ENCODE results near the gene DNAJC6.

Gene DNAJC6

DNA sequence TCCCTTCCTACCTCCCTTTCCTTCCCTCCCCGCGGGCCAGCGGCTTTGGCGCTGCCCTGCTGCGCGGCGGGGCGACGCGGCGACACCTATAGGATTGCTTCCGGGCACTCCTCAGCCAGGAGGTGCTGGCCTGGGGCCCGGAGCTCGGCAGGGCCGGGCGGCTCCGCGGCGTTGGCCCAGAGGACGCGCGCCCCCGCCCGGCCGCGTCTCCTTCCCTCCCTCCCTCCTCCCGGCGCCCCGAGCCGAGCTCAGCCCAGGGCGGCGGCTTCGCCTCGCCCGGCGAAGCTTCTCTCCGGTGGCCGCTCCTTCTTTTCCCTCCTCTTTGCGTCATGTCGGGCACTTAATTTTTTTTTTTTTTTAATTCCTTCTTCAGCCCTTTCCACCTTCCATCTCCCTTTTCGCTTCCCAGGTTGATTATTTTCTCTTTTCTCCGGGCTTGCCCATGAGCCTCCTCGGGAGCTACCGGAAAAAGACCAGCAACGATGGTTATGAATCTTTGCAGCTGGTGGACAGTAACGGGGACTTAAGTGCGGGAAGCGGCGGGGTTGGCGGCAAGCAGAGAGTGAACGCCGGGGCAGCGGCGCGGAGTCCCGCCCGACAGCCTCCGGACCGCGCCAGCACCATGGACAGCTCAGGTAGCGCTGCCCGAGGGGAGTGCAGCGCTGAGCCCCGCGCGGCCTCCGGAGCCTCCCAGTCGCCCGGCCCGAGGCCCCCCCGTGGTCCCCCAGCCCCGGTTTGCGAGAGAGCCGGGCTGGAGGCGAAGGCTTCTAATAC lies at the start of gene DNAJC6:
Gene DNAJC6 (plus strand): TSS at position 240 of the 774 bp plus-strand sequence. CDS start 203 bp downstream, at position 443.
- Histone ChIP-seq H3K4me1 (ENCODE audit: insufficient read depth, low read length) (peaks cover 15% of the 10 kb centered on the region), H3K36me3 (ENCODE audit: insufficient read depth, low read length) (no peaks in the 10 kb centered on the region), H3K4me3 (ENCODE audit: low read length) (peak within 1 kb of the TSS; percentile 50), H2AFZ (ENCODE audit: low read depth, low read length) (peak within 1 kb of the TSS; percentile 48), H3K27me3 (ENCODE audit: insufficient read depth, low read length) (peaks cover 16% of the 10 kb centered on the region), H3K9me3 (ENCODE audit: low read length) (no peaks in the 10 kb centered on the region)

GRCh38 chr1:65259816-65260215 lies 49.5 kb upstream of the DNAJC6 start:
- Histone ChIP-seq H3K36me3 (ENCODE audit: insufficient read depth, low read length) (no peaks in the 10 kb centered on the region), H3K4me3 (ENCODE audit: low read length) (no peak overlapping the region), H2AFZ (ENCODE audit: low read depth, low read length) (no peak overlapping the region), H3K27me3 (ENCODE audit: insufficient read depth, low read length) (peaks cover 7% of the 10 kb centered on the region), H3K9me3 (ENCODE audit: low read length) (no peaks in the 10 kb centered on the region), H3K4me1 (ENCODE audit: insufficient read depth, low read length) (peaks cover 12% of the 10 kb centered on the region)

DNA sequence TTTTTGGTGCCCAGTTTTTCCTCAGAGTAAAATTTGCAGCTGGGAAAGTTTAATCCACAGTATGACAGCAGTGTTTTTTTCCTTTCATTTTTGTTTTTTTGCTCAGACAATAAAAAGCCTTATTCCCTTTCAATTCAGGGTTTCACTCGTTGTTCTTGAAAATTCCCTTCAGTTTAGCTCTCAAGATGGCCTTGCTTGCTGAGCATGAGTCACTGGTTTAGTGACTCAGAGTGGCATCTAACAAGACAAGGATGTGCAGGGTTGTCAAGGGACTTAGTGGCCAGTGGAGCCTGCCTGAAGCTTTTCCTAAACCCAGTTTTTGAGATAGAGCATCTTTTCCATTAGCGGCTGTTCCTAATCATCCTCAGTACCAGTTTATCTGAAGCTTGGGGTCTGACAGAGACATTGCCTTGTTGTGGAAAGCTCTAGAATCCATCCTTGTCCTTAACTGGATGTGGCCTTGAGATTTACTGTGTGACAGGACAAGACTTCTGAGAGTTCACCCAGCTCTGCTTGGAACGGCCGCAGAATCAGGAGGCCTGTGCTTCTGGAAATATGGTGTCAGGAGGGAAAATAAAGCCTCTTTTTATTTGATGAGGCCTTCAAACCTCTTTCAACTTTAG lies 48.4 kb upstream of the DNAJC6 start:
- Histone ChIP-seq H3K9me3 (ENCODE audit: low read length) (no peaks in the 10 kb centered on the region), H3K4me1 (ENCODE audit: insufficient read depth, low read length) (peaks cover 13% of the 10 kb centered on the region), H3K4me3 (ENCODE audit: low read length) (no peak overlapping the region), H3K36me3 (ENCODE audit: insufficient read depth, low read length) (no peaks in the 10 kb centered on the region), H2AFZ (ENCODE audit: low read depth, low read length) (no peak overlapping the region), H3K27me3 (ENCODE audit: insufficient read depth, low read length) (peaks cover 15% of the 10 kb centered on the region)

DNA sequence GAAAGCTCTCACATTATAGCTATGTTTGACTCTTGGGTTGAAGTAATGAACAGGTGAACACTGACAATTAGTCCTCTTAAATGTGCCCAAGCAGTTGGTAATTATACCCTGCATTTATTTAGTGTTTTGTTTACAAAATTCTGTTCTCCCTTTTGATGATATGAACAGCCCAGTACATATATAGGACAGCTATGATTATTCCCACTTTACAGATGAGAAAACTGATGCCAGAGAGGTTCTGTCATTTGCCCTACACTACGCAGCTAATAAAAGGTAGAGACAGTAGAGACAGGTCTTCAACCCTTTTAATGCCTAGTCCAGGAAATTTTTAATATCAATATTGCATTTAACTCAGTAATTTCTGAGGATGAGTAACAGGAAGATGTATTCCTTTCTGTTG lies 46.1 kb upstream of the DNAJC6 start:
- no peaks in the 10 kb centered on the region for H3K9me3 ChIP-seq (ENCODE audit: low read length)
- H3K36me3 ChIP-seq (ENCODE audit: insufficient read depth, low read length), result no peaks in the 10 kb centered on the region
- no peak overlapping the region for H3K4me3 ChIP-seq (ENCODE audit: low read length)
- H2AFZ ChIP-seq (ENCODE audit: low read depth, low read length), result no peak overlapping the region
- peaks cover 33% of the 10 kb centered on the region for H3K27me3 ChIP-seq (ENCODE audit: insufficient read depth, low read length)
- peaks cover 17% of the 10 kb centered on the region for H3K4me1 ChIP-seq (ENCODE audit: insufficient read depth, low read length)

- no peak overlapping the region for H2AFZ ChIP-seq (ENCODE audit: low read depth, low read length)
- H3K9me3 ChIP-seq (ENCODE audit: low read length), result no peaks in the 10 kb centered on the region
- H3K36me3 ChIP-seq (ENCODE audit: insufficient read depth, low read length), result no peaks in the 10 kb centered on the region
- H3K27me3 ChIP-seq (ENCODE audit: insufficient read depth, low read length), result peaks cover 33% of the 10 kb centered on the region
- H3K4me1 ChIP-seq (ENCODE audit: insufficient read depth, low read length), result peaks cover 17% of the 10 kb centered on the region
- H3K4me3 ChIP-seq (ENCODE audit: low read length), result peak overlapping the region; percentile 22
Observed at GRCh38 chr1:65264197-65264929, 45.0 kb upstream of the DNAJC6 start.

DNA sequence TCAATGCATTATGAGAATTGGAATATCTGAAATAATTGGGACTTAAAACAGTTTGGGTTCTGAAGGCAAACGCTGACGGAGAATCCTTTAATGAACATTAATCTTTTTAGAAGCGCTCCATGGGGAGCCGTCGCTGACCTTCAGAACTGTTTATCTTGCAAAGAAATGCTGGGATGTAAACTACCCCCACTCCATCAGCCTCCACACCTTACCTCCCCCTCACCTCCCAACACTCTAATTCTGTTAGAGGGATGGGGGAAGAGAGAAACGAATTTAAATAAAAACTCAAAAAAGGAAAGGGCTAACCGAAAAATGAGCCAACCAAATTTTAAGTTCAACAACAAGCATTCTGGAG lies 44.1 kb upstream of the DNAJC6 start:
- no peaks in the 10 kb centered on the region for H3K9me3 ChIP-seq (ENCODE audit: low read length)
- H3K4me1 ChIP-seq (ENCODE audit: insufficient read depth, low read length), result peaks cover 17% of the 10 kb centered on the region
- peaks cover 34% of the 10 kb centered on the region for H3K27me3 ChIP-seq (ENCODE audit: insufficient read depth, low read length)
- H3K4me3 ChIP-seq (ENCODE audit: low read length), result peak overlapping the region; percentile 55
- no peaks in the 10 kb centered on the region for H3K36me3 ChIP-seq (ENCODE audit: insufficient read depth, low read length)
- peak overlapping the region; percentile 97 for H2AFZ ChIP-seq (ENCODE audit: low read depth, low read length)

GRCh38 chr1:65265651-65266351 lies 43.5 kb upstream of the DNAJC6 start:
- Histone ChIP-seq H3K4me1 (ENCODE audit: insufficient read depth, low read length) (peaks cover 17% of the 10 kb centered on the region), H3K36me3 (ENCODE audit: insufficient read depth, low read length) (no peaks in the 10 kb centered on the region), H3K9me3 (ENCODE audit: low read length) (no peaks in the 10 kb centered on the region), H2AFZ (ENCODE audit: low read depth, low read length) (peak overlapping the region; percentile 97), H3K4me3 (ENCODE audit: low read length) (peak overlapping the region; percentile 55), H3K27me3 (ENCODE audit: insufficient read depth, low read length) (peaks cover 34% of the 10 kb centered on the region)

DNA sequence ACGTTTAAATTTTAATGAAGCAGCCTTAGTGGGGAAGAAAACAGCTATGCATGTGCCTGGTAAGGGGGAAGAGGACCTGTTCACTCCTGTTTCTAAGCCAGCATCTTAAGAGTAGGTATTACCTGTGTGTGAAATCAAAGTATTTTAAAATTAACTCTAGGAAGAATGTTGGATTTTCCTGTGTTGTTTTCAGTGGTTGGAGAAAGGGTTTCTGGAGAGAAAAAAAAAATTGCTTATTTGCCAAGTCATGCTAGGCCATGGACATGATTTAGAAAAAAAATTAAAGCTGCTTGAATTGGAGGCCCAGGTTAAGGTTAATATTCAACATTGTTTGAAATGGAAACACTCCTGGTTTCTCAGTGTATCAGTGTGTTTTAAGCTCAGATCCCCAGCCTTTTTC lies 42.9 kb upstream of the DNAJC6 start:
- Histone ChIP-seq H3K4me3 (ENCODE audit: low read length) (peak overlapping the region; percentile 55), H3K4me1 (ENCODE audit: insufficient read depth, low read length) (peaks cover 17% of the 10 kb centered on the region), H2AFZ (ENCODE audit: low read depth, low read length) (no peak overlapping the region), H3K9me3 (ENCODE audit: low read length) (no peaks in the 10 kb centered on the region), H3K27me3 (ENCODE audit: insufficient read depth, low read length) (peaks cover 34% of the 10 kb centered on the region), H3K36me3 (ENCODE audit: insufficient read depth, low read length) (no peaks in the 10 kb centered on the region)

GRCh38 chr1:65267271-65267670 lies 42.1 kb upstream of the DNAJC6 start:
- peaks cover 34% of the 10 kb centered on the region for H3K27me3 ChIP-seq (ENCODE audit: insufficient read depth, low read length)
- no peak overlapping the region for H2AFZ ChIP-seq (ENCODE audit: low read depth, low read length)
- no peak overlapping the region for H3K4me3 ChIP-seq (ENCODE audit: low read length)
- no peaks in the 10 kb centered on the region for H3K36me3 ChIP-seq (ENCODE audit: insufficient read depth, low read length)
- peaks cover 17% of the 10 kb centered on the region for H3K4me1 ChIP-seq (ENCODE audit: insufficient read depth, low read length)
- H3K9me3 ChIP-seq (ENCODE audit: low read length), result no peaks in the 10 kb centered on the region

DNA sequence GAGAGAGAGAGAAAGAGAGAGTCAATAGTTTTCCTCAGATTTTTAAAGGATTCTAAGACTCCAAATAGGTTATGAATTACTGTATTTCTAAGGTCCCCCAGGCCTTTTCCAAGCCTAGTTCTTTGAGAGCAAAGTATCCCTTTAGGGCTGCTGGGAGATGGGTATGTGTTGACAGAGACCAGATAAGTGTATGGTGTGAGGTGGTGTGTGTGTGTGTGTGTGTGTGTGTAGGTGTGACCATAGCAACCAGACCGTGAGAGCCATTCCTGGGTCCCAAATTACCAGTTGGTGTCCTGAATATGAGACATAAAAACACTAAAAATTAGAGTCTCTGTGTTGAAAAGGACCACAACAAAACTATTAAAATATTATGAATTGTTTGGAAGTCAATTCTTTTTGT lies 41.7 kb upstream of the DNAJC6 start:
- Histone ChIP-seq H3K27me3 (ENCODE audit: insufficient read depth, low read length) (peaks cover 34% of the 10 kb centered on the region), H3K4me3 (ENCODE audit: low read length) (no peak overlapping the region), H3K36me3 (ENCODE audit: insufficient read depth, low read length) (no peaks in the 10 kb centered on the region), H3K4me1 (ENCODE audit: insufficient read depth, low read length) (peaks cover 17% of the 10 kb centered on the region), H3K9me3 (ENCODE audit: low read length) (no peaks in the 10 kb centered on the region), H2AFZ (ENCODE audit: low read depth, low read length) (no peak overlapping the region)

DNA sequence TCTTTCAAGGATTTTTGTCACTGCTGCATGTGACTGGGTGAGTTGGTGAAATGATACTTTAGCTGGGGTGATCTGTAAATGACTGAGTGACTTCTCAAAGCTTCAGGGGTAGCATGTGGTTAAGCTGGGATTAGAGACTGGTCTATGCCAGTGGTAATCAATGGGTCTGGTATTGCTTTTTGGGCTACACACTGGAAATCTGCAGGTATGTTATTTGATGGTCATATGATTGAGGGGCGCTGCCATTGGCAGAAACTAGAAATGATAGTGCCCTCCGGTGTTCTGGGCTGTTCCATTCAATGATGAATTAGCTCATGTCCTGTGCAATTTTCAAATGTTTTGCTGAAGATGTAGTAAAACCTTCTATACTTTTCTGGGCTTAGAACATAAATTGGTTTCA lies 39.7 kb upstream of the DNAJC6 start:
- Histone ChIP-seq H3K27me3 (ENCODE audit: insufficient read depth, low read length) (peaks cover 31% of the 10 kb centered on the region), H3K9me3 (ENCODE audit: low read length) (no peaks in the 10 kb centered on the region), H2AFZ (ENCODE audit: low read depth, low read length) (no peak overlapping the region), H3K36me3 (ENCODE audit: insufficient read depth, low read length) (no peaks in the 10 kb centered on the region), H3K4me3 (ENCODE audit: low read length) (no peak overlapping the region), H3K4me1 (ENCODE audit: insufficient read depth, low read length) (peaks cover 16% of the 10 kb centered on the region)

GRCh38 chr1:65276197-65276939 lies 33.0 kb upstream of the DNAJC6 start:
- Histone ChIP-seq H3K9me3 (ENCODE audit: low read length) (no peaks in the 10 kb centered on the region), H3K4me3 (ENCODE audit: low read length) (no peak overlapping the region), H2AFZ (ENCODE audit: low read depth, low read length) (no peak overlapping the region), H3K27me3 (ENCODE audit: insufficient read depth, low read length) (peaks cover 23% of the 10 kb centered on the region), H3K4me1 (ENCODE audit: insufficient read depth, low read length) (no peaks in the 10 kb centered on the region), H3K36me3 (ENCODE audit: insufficient read depth, low read length) (no peaks in the 10 kb centered on the region)

Data from neuron (in vitro differentiated cells).